ENCODE data around the gene MACROD2. TPM values are rescaled to one million over a fixed set of nuclear protein-coding genes. Genes with fewer than 3 reads are reported as not detected.

MACROD2 gene
- total and polyA plus RNA-seq, 9 donors = 3.7 to 25.5 (median 7.8) TPM

DNA sequence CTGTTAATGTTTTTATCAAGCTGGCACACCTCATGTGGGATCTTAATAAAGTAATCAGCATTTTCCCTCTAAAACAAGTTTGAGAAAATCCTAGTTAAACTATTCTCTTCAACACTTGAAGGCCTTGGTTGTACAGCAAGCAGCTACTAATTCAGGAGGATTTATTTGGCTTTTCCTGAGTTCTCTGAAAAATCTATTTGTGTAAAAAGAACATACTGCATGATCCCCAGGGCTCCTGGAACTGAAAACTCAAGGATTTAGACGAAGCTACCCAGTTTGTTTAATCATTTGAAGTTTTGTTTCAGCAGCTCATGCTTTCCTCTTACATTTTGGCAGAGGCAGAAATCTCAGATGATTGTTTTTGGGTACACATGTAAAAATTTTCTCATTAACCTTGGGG lies 651.7 kb downstream of the MACROD2 start:
- Histone ChIP-seq H3K27me3 (no peaks in the 10 kb centered on the region), H3K27ac (no peak overlapping the region), H3K4me3 (no peak overlapping the region), H3K9me3 (no peaks in the 10 kb centered on the region), H3K36me3 (no peaks in the 10 kb centered on the region), H3K4me1 (ENCODE audit: insufficient read depth) (no peaks in the 10 kb centered on the region)
- no peak for DNase-seq
- intact Hi-C loops (cut with DNase I) = no loop called here
- WGBS, 3 donors = 49 to 65% (median 57%) methylated on average over 1 of the region's 1 CpG
- TF ChIP-seq POLR2A (IDR thresholded peaks at IDR 0.05) = no peak
- TF ChIP-seq, protein P1, sequence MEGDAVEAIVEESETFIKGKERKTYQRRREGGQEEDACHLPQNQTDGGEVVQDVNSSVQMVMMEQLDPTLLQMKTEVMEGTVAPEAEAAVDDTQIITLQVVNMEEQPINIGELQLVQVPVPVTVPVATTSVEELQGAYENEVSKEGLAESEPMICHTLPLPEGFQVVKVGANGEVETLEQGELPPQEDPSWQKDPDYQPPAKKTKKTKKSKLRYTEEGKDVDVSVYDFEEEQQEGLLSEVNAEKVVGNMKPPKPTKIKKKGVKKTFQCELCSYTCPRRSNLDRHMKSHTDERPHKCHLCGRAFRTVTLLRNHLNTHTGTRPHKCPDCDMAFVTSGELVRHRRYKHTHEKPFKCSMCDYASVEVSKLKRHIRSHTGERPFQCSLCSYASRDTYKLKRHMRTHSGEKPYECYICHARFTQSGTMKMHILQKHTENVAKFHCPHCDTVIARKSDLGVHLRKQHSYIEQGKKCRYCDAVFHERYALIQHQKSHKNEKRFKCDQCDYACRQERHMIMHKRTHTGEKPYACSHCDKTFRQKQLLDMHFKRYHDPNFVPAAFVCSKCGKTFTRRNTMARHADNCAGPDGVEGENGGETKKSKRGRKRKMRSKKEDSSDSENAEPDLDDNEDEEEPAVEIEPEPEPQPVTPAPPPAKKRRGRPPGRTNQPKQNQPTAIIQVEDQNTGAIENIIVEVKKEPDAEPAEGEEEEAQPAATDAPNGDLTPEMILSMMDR (IDR thresholded peaks at IDR 0.05) = no peak
- no peak for TF ChIP-seq EP300 (IDR thresholded peaks at IDR 0.05)

DNA sequence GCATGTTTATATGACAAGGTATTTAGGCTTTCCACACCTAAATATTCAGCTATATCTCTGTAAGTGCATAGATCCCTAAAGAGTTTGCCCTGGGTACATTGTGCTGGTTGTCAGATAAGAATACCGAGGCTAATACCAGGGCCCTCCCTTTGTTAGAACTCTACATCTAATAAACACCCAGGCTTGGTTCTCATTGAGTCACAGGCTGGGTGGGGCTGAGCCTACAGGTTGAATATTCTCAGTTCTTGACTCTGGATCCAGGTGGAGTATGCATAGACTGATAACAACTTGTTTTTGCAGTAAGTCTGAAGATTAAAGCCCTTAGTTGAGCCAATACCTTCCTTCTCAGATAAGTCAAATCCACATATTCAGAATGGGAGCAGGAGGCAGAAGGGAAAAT lies 654.3 kb downstream of the MACROD2 start:
- H3K4me3 ChIP-seq = no peak overlapping the region
- no peaks in the 10 kb centered on the region for H3K4me1 ChIP-seq (ENCODE audit: insufficient read depth)
- no peak overlapping the region for H3K27ac ChIP-seq
- DNase-seq = no peak
- WGBS, 3 donors = 89 to 100% (median 94%) methylated on average over 1 of the region's 1 CpG
- TF ChIP-seq POLR2A (IDR thresholded peaks at IDR 0.05) (no peak), EP300 (IDR thresholded peaks at IDR 0.05) (no peak)
- TF ChIP-seq, protein P1 (IDR thresholded peaks at IDR 0.05) = no peak
- intact Hi-C loops (cut with DNase I) = no loop called here
- no peaks in the 10 kb centered on the region for H3K27me3 ChIP-seq
- H3K9me3 ChIP-seq = no peaks in the 10 kb centered on the region
- H3K36me3 ChIP-seq = no peaks in the 10 kb centered on the region

- Histone ChIP-seq H3K4me1 (ENCODE audit: insufficient read depth) (no peaks in the 10 kb centered on the region), H3K36me3 (no peaks in the 10 kb centered on the region), H3K27ac (no peak overlapping the region), H3K9me3 (no peaks in the 10 kb centered on the region), H3K27me3 (no peaks in the 10 kb centered on the region), H3K4me3 (no peak overlapping the region)
- WGBS, 3 donors = 16 to 33% (median 32%) methylated on average over 4 of the region's 4 CpGs
- TF ChIP-seq EP300 (IDR thresholded peaks at IDR 0.05) = no peak
- TF ChIP-seq POLR2A (IDR thresholded peaks at IDR 0.05) = no peak
- TF ChIP-seq, protein P1 (IDR thresholded peaks at IDR 0.05) = no peak
- DNase-seq = no peak
- intact Hi-C loops (cut with DNase I) = no loop called here
Measured at GRCh38 chr20:14657266-14658005, 662.1 kb downstream of the MACROD2 start.

GRCh38 chr20:14664101-14664500 lies 668.8 kb downstream of the MACROD2 start:
- 5 to 8% (median 8%) methylated on average over 3 of the region's 3 CpGs for WGBS, 3 donors
- DNase-seq = no peak
- TF ChIP-seq, protein P1 (IDR thresholded peaks at IDR 0.05) = no peak
- no peaks in the 10 kb centered on the region for H3K27me3 ChIP-seq
- intact Hi-C loops (cut with DNase I) = no loop called here
- no peak overlapping the region for H3K27ac ChIP-seq
- H3K36me3 ChIP-seq = no peaks in the 10 kb centered on the region
- peaks cover 1% of the 10 kb centered on the region for H3K4me1 ChIP-seq (ENCODE audit: insufficient read depth)
- no peak overlapping the region for H3K4me3 ChIP-seq
- H3K9me3 ChIP-seq = no peaks in the 10 kb centered on the region

Measured in ovary (tissue), 9 donors.